Measurements from ENCODE around the gene KIF26A.
"Not testable (repeated sequence)": the region's sequence is repeated elsewhere in the genome, so short reads cannot be mapped to it uniquely, and the experiment has no call there.

Gene KIF26A

DNA sequence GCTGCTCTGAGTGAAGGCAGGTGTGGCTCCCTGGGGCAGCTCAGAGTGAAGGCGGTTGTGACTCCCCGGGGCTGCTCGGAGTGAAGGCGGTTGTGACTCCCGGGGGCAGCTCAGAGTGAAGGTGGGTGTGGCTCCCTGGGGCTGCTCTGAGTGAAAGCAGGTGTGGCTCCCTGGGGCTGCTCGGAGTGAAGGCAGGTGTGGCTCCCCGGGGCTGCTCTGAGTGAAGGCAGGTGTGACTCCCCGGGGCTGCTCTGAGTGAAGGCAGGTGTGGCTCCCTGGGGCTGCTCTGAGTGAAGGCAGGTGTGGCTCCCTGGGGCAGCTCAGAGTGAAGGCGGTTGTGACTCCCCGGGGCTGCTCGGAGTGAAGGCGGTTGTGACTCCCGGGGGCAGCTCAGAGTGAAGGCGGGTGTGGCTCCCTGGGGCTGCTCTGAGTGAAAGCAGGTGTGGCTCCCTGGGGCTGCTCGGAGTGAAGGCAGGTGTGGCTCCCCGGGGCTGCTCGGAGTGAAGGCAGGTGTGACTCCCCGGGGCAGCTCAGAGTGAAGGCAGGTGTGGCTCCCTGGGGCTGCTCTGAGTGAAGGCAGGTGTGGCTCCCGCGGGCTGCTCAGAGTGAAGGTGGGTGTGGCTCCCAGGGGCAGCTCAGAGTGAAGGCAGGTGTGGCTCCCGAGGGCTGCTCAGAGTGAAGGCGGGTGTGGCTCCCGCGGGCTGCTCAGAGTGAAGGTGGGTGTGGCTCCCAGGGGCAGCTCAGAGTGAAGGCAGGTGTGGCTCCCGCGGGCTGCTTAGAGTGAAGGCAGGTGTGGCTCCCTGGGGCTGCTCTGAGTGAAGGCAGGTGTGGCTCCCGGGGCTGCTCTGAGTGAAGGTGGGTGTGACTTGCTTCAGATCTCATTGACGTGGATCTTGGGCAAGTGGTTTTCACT is 87.1 kb downstream of the KIF26A start:
- not testable (repeated sequence) for DNase-seq

DNA sequence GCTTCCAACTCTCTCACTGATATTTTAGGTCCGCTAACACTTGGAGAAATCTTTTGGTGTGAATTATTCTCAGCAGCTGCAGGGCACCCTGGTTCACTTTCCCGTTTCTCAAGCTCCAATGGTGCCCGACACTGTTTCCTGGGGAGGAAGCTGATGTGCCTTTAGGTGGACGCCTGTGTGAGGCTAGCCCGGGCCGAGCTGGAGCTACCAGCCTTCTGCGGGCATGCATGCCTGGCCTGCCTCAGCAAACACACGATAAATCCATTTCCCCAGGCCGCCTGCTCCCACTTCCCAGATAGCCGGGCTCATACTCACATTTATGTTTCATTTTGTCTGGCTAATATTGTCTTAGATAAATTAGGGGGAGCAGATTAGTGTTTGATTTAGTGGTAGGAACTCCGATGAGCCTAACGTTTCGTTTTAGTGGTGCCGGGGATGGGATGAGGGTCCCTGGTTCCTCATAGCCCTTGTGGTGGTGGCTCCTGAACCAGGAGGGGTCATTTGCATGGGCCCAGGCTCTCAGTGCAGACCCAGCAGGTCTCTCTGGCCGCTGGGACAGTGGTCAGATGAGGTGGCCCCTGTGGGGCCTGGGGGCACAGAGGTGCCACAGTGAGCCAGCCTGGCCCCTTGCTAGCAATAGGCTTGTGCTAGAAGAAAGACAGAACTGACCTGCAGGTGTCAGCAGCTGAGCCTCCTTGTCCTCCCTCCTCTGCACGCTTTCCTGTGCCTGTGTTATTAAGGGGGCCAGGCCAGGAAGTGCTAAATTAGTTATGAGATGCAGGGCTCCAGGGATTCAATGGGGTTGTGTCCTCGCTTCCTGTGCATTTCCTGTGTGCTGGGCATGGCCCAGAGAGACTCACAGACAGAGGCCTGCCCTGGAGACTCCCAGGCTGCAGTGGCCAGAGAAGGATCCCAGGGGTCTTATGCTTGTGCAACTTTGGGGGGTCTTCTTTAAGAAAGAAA is 88.3 kb downstream of the KIF26A start:
- DNase-seq, result no peak

DNA sequence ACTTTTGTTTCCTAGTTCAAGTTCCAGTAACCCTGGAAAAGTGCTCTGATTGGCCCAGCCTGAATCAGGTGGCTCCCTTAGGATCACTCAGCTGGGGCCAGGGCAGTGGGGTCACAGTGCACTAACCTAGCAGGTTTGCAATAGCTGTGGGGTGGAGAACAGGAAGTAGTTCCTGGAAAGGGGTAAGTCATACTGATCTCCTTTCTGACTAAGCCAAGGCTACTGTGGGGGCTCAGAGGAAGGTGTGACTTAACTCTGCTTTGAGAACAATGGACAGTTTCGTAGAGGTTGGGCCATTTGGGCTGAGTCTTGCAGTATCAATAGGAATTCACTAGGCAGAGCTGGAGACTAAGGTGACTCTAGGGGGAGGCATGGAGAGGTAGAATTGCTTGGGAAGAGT is 89.4 kb downstream of the KIF26A start:
- DNase-seq, result no peak

DNA sequence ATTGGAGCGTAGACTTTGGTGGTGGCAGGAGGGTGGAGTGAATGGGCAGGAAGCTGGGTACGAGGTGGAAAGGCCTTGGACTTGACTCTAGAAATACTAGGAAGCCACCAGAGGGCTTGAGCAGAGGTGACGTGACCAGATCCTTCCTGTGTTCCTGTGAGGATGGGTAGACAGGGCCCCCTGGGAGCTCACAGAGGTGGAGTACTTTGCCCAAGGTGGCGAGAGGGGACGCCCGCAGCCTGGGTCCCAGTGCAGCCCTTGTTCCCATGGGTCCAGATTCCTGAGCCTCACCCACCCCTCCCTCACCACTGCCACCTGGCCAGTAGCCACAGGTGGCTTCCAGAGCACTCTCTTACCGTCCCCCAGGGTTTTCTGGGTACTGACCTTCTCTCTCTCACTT is 89.8 kb downstream of the KIF26A start:
- no peak for DNase-seq

DNA sequence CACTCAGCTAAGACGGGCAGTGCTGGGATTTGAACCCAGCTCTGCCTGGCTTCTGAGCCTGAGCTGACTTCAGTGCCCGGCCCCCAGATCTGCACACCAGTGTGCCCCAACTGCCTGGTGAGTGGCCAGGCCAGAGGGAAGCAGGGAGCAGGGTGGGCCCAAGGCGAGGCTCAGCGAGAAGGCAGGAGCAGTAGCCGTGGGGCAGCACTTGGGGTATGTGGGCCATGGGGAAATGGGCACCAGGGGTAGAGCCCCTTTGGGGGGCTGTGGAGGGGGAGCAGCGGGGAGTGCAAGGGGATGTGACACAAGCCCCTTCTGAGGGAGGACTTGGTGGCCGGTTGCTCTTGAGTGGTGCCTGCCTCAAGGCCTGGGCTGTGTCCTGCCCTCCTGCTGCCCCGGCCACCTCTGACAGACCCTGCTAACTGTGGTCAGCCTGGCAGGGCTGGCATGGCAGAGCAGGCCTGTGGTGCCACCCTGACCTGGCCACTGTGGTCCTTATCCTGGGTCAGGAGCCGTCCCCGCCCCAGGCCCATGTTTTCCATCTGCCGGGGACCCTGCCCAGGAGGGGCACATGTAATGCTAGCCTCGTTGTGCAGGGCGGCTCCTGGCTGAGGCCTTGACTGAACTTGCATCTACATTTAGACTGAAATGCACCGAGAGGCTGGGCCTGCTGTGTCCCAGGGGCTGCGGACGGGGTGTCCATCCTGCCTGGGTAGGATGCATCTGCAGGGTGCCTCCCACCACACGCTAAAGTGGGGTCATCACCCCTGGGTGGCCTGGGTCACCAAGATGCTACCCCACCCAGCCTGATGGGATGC is 90.5 kb downstream of the KIF26A start:
- DNase-seq, result no peak

DNA sequence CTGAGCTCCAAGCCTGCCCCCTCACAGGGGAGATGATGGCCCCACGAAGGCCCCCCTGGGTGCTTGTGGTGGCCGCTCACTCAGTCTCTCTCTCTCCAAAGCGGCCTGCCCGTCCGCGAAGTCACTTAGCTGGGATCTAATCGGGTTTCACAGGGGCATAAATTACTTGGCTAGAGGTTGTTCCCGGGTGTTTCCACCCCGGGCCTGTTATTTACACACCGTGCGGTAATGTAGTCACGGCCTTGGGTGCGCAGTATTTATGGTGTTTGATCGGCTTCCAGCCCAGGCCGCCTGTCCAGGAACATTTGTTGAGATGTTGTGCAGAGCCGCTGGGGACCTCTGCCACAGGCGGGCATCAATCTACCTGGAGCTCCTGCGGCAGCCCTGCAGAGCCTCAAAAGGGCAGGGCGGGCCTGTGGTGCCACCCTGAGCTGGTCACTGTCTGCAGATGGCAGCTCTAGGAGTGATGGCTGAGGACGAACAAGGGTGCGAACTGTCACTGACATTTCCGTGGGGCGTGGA is 91.2 kb downstream of the KIF26A start:
- DNase-seq, result no peak

DNA sequence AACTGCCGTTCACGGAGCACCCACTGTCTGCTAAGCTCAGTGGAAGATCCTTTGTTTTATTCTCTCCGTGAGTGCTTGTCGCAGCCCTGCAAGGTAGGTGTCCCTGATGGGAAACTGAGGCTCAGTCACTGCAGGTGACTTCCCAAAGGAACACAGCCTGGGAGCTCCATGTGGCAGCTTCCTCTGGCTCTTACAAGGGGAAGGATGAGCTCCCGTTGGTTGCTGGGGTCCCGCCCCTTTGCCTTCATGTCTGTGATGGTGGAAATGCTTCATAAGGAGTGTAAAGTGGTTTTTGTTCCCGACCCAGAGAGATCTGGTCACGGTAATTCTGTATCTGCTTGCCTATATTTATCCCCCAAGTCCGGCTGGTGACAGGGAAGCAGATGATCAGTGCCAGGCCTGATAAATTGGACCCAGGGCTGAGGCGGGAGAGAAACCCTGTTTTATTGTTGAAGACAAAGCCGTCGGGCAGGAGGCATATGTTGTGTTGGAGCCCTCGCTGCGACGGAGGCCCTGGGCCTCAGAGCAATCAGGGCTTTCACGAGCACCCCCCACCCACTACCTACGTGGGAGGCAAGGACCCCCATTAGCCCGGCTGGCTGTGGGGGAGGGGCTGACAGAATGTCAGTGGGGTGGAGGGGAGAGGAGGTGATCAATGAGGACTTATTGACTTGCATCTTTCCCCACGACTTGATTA is 91.9 kb downstream of the KIF26A start:
- no peak for DNase-seq

Measured in stimulated activated CD4-positive, alpha-beta T cell treated with anti-CD3 and anti-CD28 coated beads, Interleukin-4, amount 100 ng/mL, for 24 hours (primary cell).